ES-I3 (cell line): ENCODE measurements around the gene NUMB.

Source experiments
- H3K36me3 ChIP-seq: 2 replicates; pipeline ENCODE4 v1.6.1; 2013; ENCODE audit warnings: mild to moderate bottlenecking, low read length, control low read depth, moderate library complexity; ENCODE audit not compliant: insufficient read depth
- H3K4me1 ChIP-seq: 2 replicates; pipeline ENCODE4 v1.6.1; 2013; ENCODE audit warnings: mild to moderate bottlenecking, control low read depth, low read length; ENCODE audit not compliant: insufficient read depth
- H3K9ac ChIP-seq: 2 replicates; pipeline ENCODE4 v1.6.1; 2013; ENCODE audit warnings: low read depth, mild to moderate bottlenecking, low read length, moderate library complexity
- H3K9me3 ChIP-seq: 2 replicates; pipeline ENCODE4 v1.6.1; 2013; ENCODE audit warnings: mild to moderate bottlenecking, low read length, moderate library complexity; ENCODE audit not compliant: control insufficient read depth, insufficient read depth

The NUMB gene

DNA sequence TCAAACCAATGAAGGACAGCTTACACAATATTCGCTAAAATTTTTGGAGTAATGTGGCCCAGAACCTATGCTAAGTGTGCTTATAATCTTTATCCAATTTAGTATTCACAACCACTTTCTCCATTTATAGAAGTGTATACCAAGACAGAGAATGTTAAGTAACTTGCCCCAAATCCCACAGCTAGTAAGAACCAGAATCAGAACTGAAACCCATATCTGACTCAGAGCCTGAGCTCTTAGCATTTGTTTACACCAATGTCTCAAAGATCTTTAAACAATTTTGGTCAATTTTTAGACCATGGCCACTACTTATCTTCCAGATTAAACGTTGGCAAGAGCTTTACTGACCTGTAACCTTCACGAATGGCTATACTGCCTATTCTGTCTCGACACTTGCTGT is 168.1 kb downstream of the NUMB start:
- H3K9ac ChIP-seq: no peak overlapping the region
- peaks cover 30% of the 10 kb centered on the region for H3K4me1 ChIP-seq
- no peaks in the 10 kb centered on the region for H3K9me3 ChIP-seq
- no peaks in the 10 kb centered on the region for H3K36me3 ChIP-seq

DNA sequence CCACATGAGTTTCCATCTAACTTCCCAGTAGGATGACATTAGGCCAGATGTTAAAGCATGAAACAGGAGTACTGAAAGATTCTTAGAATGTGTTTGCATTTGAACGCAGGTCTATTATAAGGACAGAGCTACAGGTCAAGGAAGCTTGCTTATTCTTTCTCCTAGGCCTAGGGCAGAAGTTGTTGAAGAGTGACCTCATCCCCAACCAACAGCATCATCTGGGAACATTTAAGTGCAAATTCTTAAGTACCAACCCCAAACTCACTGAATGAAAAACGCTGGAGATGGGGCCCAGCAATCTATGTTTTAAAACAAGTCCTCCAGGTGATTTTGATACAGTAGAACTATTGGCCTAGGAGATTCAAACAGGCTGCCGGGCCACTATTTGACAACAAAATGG is 168.6 kb downstream of the NUMB start:
- Histone ChIP-seq H3K4me1 (peaks cover 30% of the 10 kb centered on the region), H3K36me3 (no peaks in the 10 kb centered on the region), H3K9ac (no peak overlapping the region)

DNA sequence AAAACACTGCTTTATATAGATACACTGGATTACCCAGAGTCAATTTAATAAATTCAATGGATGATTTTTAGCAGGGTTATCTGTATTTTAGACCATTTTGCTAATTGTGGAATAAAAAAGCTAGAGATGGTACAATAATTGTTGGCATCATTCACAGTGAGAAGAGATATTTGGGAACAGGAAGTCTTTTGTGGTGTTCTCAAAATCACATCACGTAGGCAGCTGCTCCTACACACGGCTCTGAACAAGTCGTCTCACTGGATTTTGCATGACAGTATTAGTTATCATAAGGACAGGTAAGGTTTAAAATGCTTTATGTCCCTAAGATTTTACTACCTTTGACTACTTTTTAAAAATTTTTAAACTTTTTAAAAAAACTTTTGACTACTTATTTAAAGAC is 169.0 kb downstream of the NUMB start:
- Histone ChIP-seq H3K9me3 (no peaks in the 10 kb centered on the region), H3K4me1 (peaks cover 33% of the 10 kb centered on the region), H3K36me3 (no peaks in the 10 kb centered on the region), H3K9ac (no peak overlapping the region)

More for the DNA sequence above, 168.6 kb downstream of the NUMB start:
- H3K9me3 ChIP-seq: no peaks in the 10 kb centered on the region

DNA sequence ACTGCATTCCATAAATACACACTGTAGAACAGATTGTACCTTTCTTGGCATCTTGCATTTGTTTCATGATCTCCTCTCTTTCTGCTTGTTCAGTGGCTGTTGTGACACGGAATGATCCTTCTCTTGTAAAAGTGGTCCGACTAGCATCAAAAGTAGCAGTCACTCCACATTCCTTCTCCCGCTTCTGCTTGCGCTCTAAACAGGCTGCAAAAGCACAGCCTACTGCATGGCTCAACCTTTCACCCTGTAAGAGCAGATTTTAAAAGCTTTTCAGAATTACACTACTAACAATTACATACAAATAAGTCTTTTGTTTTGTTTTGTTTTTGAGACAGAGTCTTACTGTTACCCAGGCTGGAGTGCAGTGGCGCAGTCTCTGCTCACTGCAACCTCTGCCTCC is 171.3 kb downstream of the NUMB start:
- Histone ChIP-seq H3K4me1 (peaks cover 36% of the 10 kb centered on the region), H3K9ac (no peak overlapping the region), H3K36me3 (peaks cover 4% of the 10 kb centered on the region; the same call in 1 of the 2 replicates), H3K9me3 (no peaks in the 10 kb centered on the region)

DNA sequence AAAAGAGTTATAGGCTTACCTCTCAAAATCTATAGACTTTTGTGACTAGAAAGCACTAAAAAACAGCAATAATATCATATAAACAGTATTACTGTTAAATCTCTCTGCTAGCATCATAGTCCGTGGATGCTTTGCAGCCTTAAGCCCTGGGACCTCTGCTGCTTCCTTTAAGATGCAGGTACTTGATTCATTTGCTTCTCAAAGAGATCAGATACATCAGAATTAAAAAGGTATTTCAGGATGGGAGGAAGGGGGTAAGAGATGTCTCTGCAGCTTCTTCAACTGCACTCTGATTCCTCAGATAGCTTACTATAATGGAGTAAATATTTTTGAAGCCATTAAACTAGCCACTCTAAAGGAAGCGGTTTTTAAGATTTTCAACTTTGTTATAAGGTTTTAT is 171.7 kb downstream of the NUMB start:
- no peaks in the 10 kb centered on the region for H3K9me3 ChIP-seq
- H3K36me3 ChIP-seq: peaks cover 4% of the 10 kb centered on the region; the same call in 1 of the 2 replicates
- peaks cover 36% of the 10 kb centered on the region for H3K4me1 ChIP-seq
- no peak overlapping the region for H3K9ac ChIP-seq

DNA sequence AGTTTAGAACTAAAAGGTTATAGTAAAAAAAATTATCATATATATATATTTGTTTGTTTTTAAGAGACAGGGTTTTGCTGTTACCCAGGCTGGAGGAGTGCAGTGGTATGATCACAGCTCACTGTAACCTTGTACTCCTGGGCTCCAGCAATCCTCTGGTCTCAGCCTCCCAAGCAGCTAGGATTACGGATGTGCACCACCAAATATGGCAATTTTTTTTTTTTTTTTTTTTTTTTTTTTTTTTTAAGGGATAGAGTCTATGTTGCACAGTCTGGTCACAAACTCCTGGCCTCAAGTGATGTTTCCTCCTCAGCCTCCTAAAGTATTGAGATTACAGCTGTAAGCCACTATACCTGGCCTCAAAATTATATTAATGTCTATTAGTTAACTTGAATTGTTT is 172.4 kb downstream of the NUMB start:
- Histone ChIP-seq H3K9me3 (no peaks in the 10 kb centered on the region), H3K36me3 (peaks cover 4% of the 10 kb centered on the region; the same call in 1 of the 2 replicates), H3K4me1 (peaks cover 36% of the 10 kb centered on the region)

DNA sequence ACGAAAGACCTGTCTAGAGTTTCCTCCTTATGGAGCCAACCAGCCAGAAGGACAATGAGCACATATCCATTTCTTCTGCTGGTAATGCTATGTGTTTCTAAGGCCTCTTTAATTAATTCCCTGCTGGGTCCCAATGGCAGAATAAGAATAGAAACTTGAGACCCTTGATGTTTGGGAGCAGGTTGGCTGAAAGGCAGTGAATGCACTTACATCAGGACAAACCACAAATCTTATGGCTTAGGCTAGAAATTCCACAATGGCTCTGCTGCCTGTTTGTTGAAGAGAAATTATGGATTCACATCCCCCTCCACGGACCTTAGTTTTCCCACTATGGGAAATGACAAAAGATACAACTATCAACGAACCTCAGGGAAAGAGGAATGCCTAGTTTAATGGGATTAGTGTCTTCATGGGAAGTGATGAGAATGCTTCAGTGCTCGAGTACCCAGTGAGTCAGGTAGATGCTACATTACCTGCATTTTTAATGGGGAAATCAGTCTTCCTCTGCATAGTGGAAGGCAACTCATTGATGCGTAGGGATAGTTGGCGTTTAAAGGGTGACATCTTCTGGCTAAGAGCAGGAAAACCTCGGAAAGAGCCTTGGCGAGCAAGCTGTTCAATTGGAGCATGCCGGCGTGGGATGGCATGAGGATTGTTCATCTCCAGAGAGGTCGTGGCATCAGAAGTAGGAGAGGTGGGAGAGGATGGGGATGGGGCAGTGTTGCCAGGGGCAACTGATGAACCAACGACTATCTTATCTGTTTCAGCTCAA is 174.6 kb downstream of the NUMB start:
- Histone ChIP-seq H3K9ac (no peak overlapping the region), H3K9me3 (no peaks in the 10 kb centered on the region), H3K36me3 (peaks cover 4% of the 10 kb centered on the region; the same call in 1 of the 2 replicates), H3K4me1 (peaks cover 19% of the 10 kb centered on the region)

More for the DNA sequence above, 172.4 kb downstream of the NUMB start:
- no peak overlapping the region for H3K9ac ChIP-seq

DNA sequence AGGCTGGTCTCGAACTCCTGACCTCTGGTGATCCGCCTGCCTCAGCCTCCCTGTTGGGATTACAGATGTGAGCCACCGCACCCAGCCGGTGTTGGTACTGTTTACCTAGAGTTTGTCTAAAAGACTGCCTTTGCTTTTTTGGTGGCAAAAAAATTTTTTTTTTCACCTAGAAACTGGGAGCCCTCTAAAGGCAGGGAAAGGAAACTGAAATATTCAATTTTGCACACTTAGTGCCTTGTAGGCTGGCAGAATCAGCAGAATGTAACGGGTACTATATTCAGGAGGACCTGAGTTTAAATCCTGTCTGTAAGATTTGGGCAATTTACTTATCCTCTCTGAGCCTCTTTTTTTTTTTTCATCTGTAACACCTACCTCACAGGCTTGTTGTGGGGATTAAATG is 177.4 kb downstream of the NUMB start:
- peaks cover 7% of the 10 kb centered on the region; the same call in 1 of the 2 replicates for H3K4me1 ChIP-seq
- peaks cover 4% of the 10 kb centered on the region; the same call in 1 of the 2 replicates for H3K36me3 ChIP-seq
- H3K9ac ChIP-seq: no peak overlapping the region

DNA sequence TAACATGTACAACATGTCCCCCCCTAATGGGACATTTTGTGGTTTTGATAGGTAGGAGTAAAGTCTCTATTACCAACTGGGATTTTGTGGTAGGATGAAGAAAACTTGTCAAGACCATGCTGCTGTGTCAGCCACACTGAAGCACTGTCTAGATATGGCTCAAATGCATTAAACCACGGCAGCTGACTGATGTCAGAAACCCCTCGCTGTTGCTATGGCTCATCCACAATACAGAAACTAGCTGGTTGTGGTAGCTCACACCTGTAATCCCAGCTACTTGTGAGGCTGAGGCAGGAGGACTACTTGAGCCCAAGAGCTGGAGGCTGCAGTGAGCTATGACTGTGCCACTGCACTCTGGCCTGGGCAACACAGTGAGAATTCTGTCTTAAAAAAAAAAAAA is 181.0 kb downstream of the NUMB start:
- no peaks in the 10 kb centered on the region for H3K9me3 ChIP-seq
- H3K4me1 ChIP-seq: no peaks in the 10 kb centered on the region
- no peaks in the 10 kb centered on the region; the same call in 1 of the 2 replicates for H3K36me3 ChIP-seq
- H3K9ac ChIP-seq: no peak overlapping the region

More for the DNA sequence above, 177.4 kb downstream of the NUMB start:
- no peaks in the 10 kb centered on the region for H3K9me3 ChIP-seq

DNA sequence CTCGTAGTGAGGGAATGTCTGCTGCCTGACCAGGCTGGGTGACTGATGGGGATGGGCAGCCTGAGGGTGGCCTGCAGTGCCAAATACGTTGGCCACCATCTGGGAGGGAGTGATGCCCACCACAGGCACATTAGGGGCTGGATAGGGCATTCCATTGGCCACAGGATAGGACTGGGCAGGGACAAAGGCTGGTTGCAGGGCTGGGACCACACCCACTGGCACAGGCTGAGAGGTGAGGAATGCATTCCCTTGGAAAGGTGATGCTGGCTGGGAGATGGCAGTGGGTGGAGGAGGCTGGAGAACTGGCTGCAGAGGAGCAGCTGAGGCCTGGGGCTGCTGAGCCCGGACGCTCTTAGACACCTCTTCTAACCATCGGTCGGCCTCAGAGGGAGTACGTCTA is 181.5 kb downstream of the NUMB start:
- Histone ChIP-seq H3K9ac (no peak overlapping the region), H3K36me3 (no peaks in the 10 kb centered on the region; the same call in 1 of the 2 replicates), H3K4me1 (no peaks in the 10 kb centered on the region), H3K9me3 (no peaks in the 10 kb centered on the region)

DNA sequence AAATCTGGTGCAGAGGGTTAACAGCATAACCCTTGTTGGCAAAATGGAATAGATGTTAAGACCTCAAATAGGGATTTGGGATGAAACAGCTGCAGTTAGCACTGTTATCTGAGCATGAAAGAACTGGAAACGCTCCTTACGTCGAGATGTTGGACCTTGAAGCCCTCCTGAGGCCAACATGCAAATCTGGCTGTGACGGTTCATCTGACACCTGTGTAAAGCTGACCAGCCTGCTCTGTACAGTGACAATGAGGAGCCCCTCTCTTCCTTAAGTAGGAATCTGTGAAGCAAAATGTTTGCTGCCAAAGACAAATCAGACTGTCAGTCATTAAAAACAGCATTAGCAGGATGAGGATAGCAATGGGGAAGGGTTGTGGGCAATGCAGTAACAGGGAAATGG is 184.5 kb downstream of the NUMB start:
- H3K4me1 ChIP-seq: no peaks in the 10 kb centered on the region
- no peaks in the 10 kb centered on the region; the same call in 1 of the 2 replicates for H3K36me3 ChIP-seq
- no peaks in the 10 kb centered on the region for H3K9me3 ChIP-seq
- H3K9ac ChIP-seq: no peak overlapping the region

DNA sequence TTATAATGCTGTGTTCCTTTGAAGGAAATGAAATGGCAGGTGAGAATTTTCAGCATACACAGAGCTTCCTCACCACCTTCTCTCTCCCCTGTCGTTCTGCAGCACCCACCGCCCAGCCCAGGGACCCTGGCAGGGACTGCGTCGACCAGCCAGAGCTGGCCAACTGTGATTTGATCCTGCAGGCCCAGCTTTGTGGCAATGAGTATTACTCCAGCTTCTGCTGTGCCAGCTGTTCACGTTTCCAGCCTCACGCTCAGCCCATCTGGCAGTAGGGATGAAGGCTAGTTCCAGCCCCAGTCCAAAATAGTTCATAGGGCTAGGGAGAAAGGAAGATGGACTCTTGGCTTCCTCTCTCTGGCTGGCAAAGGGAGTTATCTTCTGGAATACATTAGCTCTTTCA is 186.0 kb downstream of the NUMB start:
- H3K4me1 ChIP-seq: no peaks in the 10 kb centered on the region
- no peaks in the 10 kb centered on the region; the same call in 1 of the 2 replicates for H3K36me3 ChIP-seq
- H3K9me3 ChIP-seq: no peaks in the 10 kb centered on the region
- H3K9ac ChIP-seq: no peak overlapping the region

DNA sequence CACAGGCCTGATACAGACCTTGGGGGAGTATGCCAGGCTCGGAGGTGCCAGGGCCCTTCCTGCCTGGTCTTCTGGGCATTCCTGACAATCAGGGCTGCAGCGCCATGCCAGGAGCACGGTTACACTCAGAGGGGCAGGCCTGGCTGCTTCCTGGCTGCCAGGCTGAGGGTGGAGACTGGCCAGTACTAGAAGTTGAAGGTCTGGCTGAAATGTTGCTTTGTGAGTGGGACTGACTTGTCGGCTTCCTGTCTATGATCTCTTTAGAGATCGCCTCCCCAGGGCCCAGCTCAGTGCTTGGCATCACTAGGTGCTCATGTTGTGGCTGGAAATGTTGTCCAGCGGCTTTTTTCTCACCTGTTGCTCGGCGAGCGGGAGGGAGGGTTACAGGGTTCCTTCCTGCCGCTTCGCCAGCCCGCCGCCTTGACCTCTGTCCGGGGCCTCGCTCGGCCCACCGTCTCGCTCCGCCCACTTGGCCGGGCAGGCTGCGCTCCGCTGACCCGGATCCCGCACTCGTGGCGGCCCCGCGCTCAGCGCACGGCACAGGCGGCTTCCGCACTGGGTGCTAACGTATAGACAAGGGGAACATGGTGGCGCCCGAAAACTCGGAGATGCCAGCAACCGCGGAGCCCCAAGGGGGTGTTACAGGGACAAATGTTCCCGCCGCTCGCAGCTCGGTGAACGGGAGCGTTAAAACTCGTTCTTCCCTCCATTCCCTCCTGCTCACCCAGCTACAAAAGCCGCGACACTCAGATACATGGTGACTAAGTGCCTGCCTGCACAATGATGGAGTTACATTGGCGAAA is 188.4 kb downstream of the NUMB start:
- H3K36me3 ChIP-seq: no peaks in the 10 kb centered on the region; the same call in 1 of the 2 replicates
- no peaks in the 10 kb centered on the region for H3K9me3 ChIP-seq
- H3K4me1 ChIP-seq: no peaks in the 10 kb centered on the region
- peak overlapping the region; percentile 45 for H3K9ac ChIP-seq

DNA sequence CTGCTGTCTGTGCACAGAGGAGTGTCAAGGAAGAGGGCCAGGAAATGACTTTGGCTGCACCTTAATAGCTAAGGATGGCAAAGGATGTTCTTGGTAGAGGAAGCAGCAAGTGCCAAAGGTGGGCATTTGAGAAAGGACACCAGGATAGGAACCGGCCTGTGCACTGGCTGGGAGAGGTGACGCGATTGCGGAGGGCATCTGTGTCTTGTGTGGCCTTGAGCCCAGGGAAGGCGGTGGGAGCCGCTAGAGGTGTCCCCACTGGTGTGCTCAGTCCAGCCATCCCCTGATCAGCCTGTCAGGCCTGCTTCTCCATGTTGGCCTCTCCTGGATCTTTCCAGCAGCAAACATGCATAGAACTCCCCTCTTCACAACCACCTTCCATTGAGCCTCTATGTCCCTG is 190.9 kb downstream of the NUMB start:
- Histone ChIP-seq H3K9ac (no peak overlapping the region), H3K4me1 (no peaks in the 10 kb centered on the region), H3K9me3 (no peaks in the 10 kb centered on the region), H3K36me3 (no peaks in the 10 kb centered on the region)

DNA sequence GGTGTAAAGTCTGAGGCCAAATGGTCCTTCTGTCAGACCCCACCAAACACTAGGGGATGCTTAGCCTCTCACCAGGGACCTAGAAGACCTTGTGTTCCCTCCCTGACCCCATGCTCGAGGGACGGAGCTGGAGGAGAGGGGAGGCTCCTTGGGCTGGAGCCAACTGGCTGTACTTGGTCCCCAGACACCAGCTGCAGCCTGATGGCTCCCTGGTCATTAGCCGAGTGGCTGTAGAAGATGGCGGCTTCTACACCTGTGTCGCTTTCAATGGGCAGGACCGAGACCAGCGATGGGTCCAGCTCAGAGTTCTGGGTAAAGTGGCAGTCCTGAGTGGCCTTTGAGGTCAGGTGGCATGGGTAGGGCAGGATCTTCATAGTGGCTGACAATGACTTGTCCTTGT is 192.0 kb downstream of the NUMB start:
- no peaks in the 10 kb centered on the region for H3K36me3 ChIP-seq
- H3K9me3 ChIP-seq: no peaks in the 10 kb centered on the region
- H3K9ac ChIP-seq: no peak overlapping the region
- H3K4me1 ChIP-seq: no peaks in the 10 kb centered on the region
